ENCODE measurements around the gene EVPL.
"Not testable (repeated sequence)": the region's sequence is repeated elsewhere in the genome, so short reads cannot be mapped to it uniquely, and the experiment has no call there.

Gene EVPL

GRCh38 chr17:75996665-75997590 lies 30.2 kb downstream of the EVPL start:
- no peak for DNase-seq

GRCh38 chr17:75995385-75995925 lies 31.7 kb downstream of the EVPL start:
- no peak for DNase-seq

GRCh38 chr17:75994802-75995370 lies 32.2 kb downstream of the EVPL start:
- DNase-seq, result no peak

- DNase-seq, result no peak
Observed at GRCh38 chr17:75991396-75991795, 35.7 kb downstream of the EVPL start.

GRCh38 chr17:75987041-75987440 lies 40.1 kb downstream of the EVPL start:
- no peak for DNase-seq

- DNase-seq, result no peak
Observed at GRCh38 chr17:75985986-75986385, 41.1 kb downstream of the EVPL start.

GRCh38 chr17:75983501-75984181 lies 43.5 kb downstream of the EVPL start:
- DNase-seq, result no peak

GRCh38 chr17:75981019-75981615 lies 46.0 kb downstream of the EVPL start:
- no peak for DNase-seq

GRCh38 chr17:75980188-75981018 lies 46.7 kb downstream of the EVPL start:
- peak; percentile 13 for DNase-seq

GRCh38 chr17:75979705-75980187 lies 47.4 kb downstream of the EVPL start:
- no peak for DNase-seq

- DNase-seq, result peak; percentile 99
Observed at GRCh38 chr17:75978938-75979704, 48.0 kb downstream of the EVPL start, which contains the start of the genes ACOX1 and TEN1. Gene ACOX1, minus strand, starts transcription at chr17:75979166. Its CDS starts 93 bp downstream, at chr17:75979073. Gene TEN1, plus strand, starts transcription at chr17:75979240. Its CDS starts 6,953 bp downstream, at chr17:75986193.

GRCh38 chr17:75976175-75976848 lies 50.8 kb downstream of the EVPL start:
- DNase-seq, result no peak

GRCh38 chr17:75975757-75976174 lies 51.3 kb downstream of the EVPL start:
- no peak for DNase-seq

GRCh38 chr17:75975187-75975586 lies 51.9 kb downstream of the EVPL start:
- not testable (repeated sequence) for DNase-seq

GRCh38 chr17:75970626-75971025 lies 56.5 kb downstream of the EVPL start:
- no peak for DNase-seq

- DNase-seq, result no peak
Observed at GRCh38 chr17:75970011-75970523, 57.0 kb downstream of the EVPL start.

GRCh38 chr17:75969044-75969443 lies 58.1 kb downstream of the EVPL start:
- not testable (repeated sequence) for DNase-seq

- DNase-seq, result no peak
Observed at GRCh38 chr17:75965468-75965867, 61.6 kb downstream of the EVPL start.

GRCh38 chr17:75959839-75960511 lies 67.1 kb downstream of the EVPL start:
- no peak for DNase-seq

Measured in retina (tissue), 1 donor.